ENCODE measurements around the gene CEACAM16. TPM values are rescaled to one million over a fixed set of nuclear protein-coding genes. Genes with fewer than 3 reads are reported as not detected.

CEACAM16 gene
- total RNA-seq, 2 donors from 2014 or later, result not detected

GRCh38 chr19:44687888-44688287 lies 11.1 kb upstream of the CEACAM16 start:
- Mint-ChIP-seq H3K27me3 (ENCODE audit: insufficient read depth) (peaks cover 2% of the 10 kb centered on the region), H3K27ac (no peak overlapping the region), H3K9me3 (no peaks in the 10 kb centered on the region), H3K4me3 (no peak overlapping the region), H3K4me1 (peaks cover 8% of the 10 kb centered on the region), H3K36me3 (ENCODE audit: low read depth) (no peaks in the 10 kb centered on the region)
- Histone ChIP-seq H3K27ac (ENCODE audit: low read depth, low read length) (no peak overlapping the region), H3K27me3 (ENCODE audit: control insufficient read depth, insufficient read depth, low read length, poor library complexity, severe bottlenecking) (no peaks in the 10 kb centered on the region), H3K36me3 (ENCODE audit: control insufficient read depth, insufficient read depth, low read length) (no peaks in the 10 kb centered on the region), H3K9ac (ENCODE audit: extremely low read depth, low read length, poor library complexity, severe bottlenecking) (no peak overlapping the region), H3K4me1 (ENCODE audit: control insufficient read depth, insufficient read depth, low read length) (no peaks in the 10 kb centered on the region), H3K4me3 (ENCODE audit: low read length) (no peak overlapping the region), H3K9me3 (ENCODE audit: control insufficient read depth, low read length) (no peaks in the 10 kb centered on the region)
- no peak for DNase-seq
- TF ChIP-seq CTCF (conservative IDR thresholded peaks at IDR 0.05), result no peak
- 92 to 94% methylated on average over 6 to 7 of the region's 7 CpGs for WGBS, 2 experiments (ENCODE audit: insufficient coverage in 1 of 2, insufficient read length in 1 of 2)

DNA sequence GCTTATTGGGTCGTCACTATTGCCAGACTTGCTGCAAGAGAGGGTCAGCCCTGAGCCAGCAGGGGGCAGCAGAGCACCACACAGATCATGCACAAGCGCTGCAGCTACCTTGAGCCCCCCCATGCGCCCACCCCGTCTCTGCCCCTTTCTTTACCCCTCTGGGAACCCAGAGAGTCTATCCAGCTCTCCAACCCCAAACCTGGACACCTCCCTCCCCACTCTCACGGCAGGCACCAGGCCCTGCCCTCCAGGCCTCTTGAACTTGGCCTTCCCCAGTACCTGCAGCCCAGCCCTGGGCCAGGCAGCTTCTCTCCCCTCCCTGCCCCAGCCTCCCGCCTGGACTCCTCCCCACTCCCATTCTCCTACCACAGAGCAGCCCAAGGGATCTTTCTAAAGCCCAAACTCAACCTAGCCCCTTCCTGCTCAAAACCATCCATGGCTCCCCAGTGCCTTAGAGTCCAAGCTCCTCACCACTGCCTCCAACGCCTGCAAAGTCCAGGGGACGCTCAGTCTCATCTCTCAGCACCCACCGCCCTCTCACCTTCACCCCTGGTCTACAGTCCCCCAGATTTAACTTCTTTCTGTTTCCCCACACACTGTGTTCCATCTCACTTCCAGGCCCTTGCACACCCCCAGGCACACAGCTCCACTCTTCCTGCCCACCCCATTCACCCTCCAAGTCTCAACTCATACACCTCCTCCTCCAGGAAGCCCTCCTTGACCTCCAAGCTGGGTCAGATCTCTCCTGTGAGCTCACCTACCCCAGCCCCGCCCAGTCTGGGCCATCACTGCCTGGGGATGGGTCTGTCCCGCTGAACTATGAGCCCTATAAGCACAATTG lies 9.4 kb upstream of the CEACAM16 start:
- H3K4me3 Mint-ChIP-seq, result no peak overlapping the region
- peak overlapping the region; percentile 26 for H3K27ac Mint-ChIP-seq
- H3K27ac ChIP-seq (ENCODE audit: low read depth, low read length), result no peak overlapping the region
- peaks cover 8% of the 10 kb centered on the region for H3K4me1 Mint-ChIP-seq
- H3K4me1 ChIP-seq (ENCODE audit: control insufficient read depth, insufficient read depth, low read length), result no peaks in the 10 kb centered on the region
- H3K27me3 ChIP-seq (ENCODE audit: control insufficient read depth, insufficient read depth, low read length, poor library complexity, severe bottlenecking), result no peaks in the 10 kb centered on the region
- H3K9ac ChIP-seq (ENCODE audit: extremely low read depth, low read length, poor library complexity, severe bottlenecking), result no peak overlapping the region
- H3K4me3 ChIP-seq (ENCODE audit: low read length), result no peak overlapping the region
- no peaks in the 10 kb centered on the region for H3K36me3 ChIP-seq (ENCODE audit: control insufficient read depth, insufficient read depth, low read length)
- WGBS, 2 experiments (ENCODE audit: insufficient coverage in 1 of 2, insufficient read length in 1 of 2), result 46 to 68% methylated on average over 4 to 11 of the region's 11 CpGs
- TF ChIP-seq CTCF (conservative IDR thresholded peaks at IDR 0.05), result peak; percentile 99
- H3K36me3 Mint-ChIP-seq (ENCODE audit: low read depth), result no peaks in the 10 kb centered on the region
- no peaks in the 10 kb centered on the region for H3K9me3 Mint-ChIP-seq
- H3K9me3 ChIP-seq (ENCODE audit: control insufficient read depth, low read length), result no peaks in the 10 kb centered on the region
- H3K27me3 Mint-ChIP-seq (ENCODE audit: insufficient read depth), result peaks cover 2% of the 10 kb centered on the region
- DNase-seq, result peak; percentile 96

- H3K27ac ChIP-seq (ENCODE audit: low read depth, low read length), result no peak overlapping the region
- 95% methylated on average over 3 of the region's 3 CpGs; no CpG with 5 or more reads in 1 of the 2 experiments for WGBS, 2 experiments (ENCODE audit: insufficient coverage in 1 of 2, insufficient read length in 1 of 2)
- H3K9me3 Mint-ChIP-seq, result no peaks in the 10 kb centered on the region
- H3K4me1 ChIP-seq (ENCODE audit: control insufficient read depth, insufficient read depth, low read length), result no peaks in the 10 kb centered on the region
- H3K27me3 Mint-ChIP-seq (ENCODE audit: insufficient read depth), result peaks cover 2% of the 10 kb centered on the region
- H3K4me1 Mint-ChIP-seq, result peaks cover 8% of the 10 kb centered on the region
- DNase-seq, result no peak
- no peaks in the 10 kb centered on the region for H3K36me3 ChIP-seq (ENCODE audit: control insufficient read depth, insufficient read depth, low read length)
- H3K9ac ChIP-seq (ENCODE audit: extremely low read depth, low read length, poor library complexity, severe bottlenecking), result no peak overlapping the region
- no peak overlapping the region for H3K4me3 Mint-ChIP-seq
- H3K27ac Mint-ChIP-seq, result no peak overlapping the region
- no peak overlapping the region for H3K4me3 ChIP-seq (ENCODE audit: low read length)
- no peak for TF ChIP-seq CTCF (conservative IDR thresholded peaks at IDR 0.05)
- no peaks in the 10 kb centered on the region for H3K27me3 ChIP-seq (ENCODE audit: control insufficient read depth, insufficient read depth, low read length, poor library complexity, severe bottlenecking)
- no peaks in the 10 kb centered on the region for H3K9me3 ChIP-seq (ENCODE audit: control insufficient read depth, low read length)
- H3K36me3 Mint-ChIP-seq (ENCODE audit: low read depth), result no peaks in the 10 kb centered on the region
Measured at GRCh38 chr19:44690131-44690440, 8.9 kb upstream of the CEACAM16 start.

Data from endodermal cell (in vitro differentiated cells).